Fibroblast of lung (primary cell): ENCODE data around the gene SAMD7. TPM values are rescaled to one million over a fixed set of nuclear protein-coding genes. Genes with fewer than 3 reads are reported as not detected.

Source experiments
- DNase-seq, 2 donors: peaks; one replicate each; pipeline versions ENCODE4 v3.0.0 to v3.0.0-alpha.2; 2010; ENCODE audit warnings: low read depth in 2 of 2
- H2AFZ ChIP-seq: 2 replicates; pipeline ENCODE4 v1.5.1; 2012; ENCODE audit warnings: low read length, control low read depth, inconsistent platforms
- H3K27ac ChIP-seq: 2 replicates; pipeline ENCODE4 v1.5.1; 2011; ENCODE audit warnings: low read length, control low read depth; ENCODE audit not compliant: insufficient read depth
- H3K27me3 ChIP-seq: 2 replicates; pipeline ENCODE4 v1.5.1; 2011; ENCODE audit warnings: mild to moderate bottlenecking, low read length; ENCODE audit not compliant: control insufficient read depth, insufficient read depth
- H3K36me3 ChIP-seq: 2 replicates; pipeline ENCODE4 v1.5.1; 2011; ENCODE audit warnings: low read length; ENCODE audit not compliant: control insufficient read depth, insufficient read depth
- H3K4me1 ChIP-seq: 2 replicates; pipeline ENCODE4 v1.5.1; 2011; ENCODE audit warnings: low read length; ENCODE audit not compliant: control insufficient read depth, insufficient read depth; ENCODE audit errors: extremely low read depth
- H3K4me2 ChIP-seq: 2 replicates; pipeline ENCODE4 v1.5.1; 2011; ENCODE audit warnings: low read length, control low read depth; ENCODE audit not compliant: insufficient read depth; ENCODE audit errors: extremely low read depth
- H3K4me3 ChIP-seq, 4 experiments: fragments of 200-600 bp in 1 of 4; sonication (generic) in 1 of 4; replicated peaks in 1 of 4; 2 replicates each; pipeline ENCODE4 v1.5.1; 2011 to 2016; ENCODE audit warnings: low read length in 4 of 4, low read depth in 3 of 4, mild to moderate bottlenecking in 3 of 4, control low read depth in 2 of 4, inconsistent platforms in 1 of 4, mixed read lengths in 1 of 4; ENCODE audit not compliant: insufficient read depth in 1 of 4; ENCODE audit errors: control extremely low read depth in 1 of 4
- H3K79me2 ChIP-seq: 2 replicates; pipeline ENCODE4 v1.5.1; 2012; ENCODE audit warnings: mild to moderate bottlenecking, low read length, inconsistent platforms; ENCODE audit not compliant: control insufficient read depth, insufficient read depth
- H3K9ac ChIP-seq: 2 replicates; pipeline ENCODE4 v1.5.1; 2011; ENCODE audit warnings: mild to moderate bottlenecking, low read length, control low read depth; ENCODE audit not compliant: insufficient read depth
- H3K9me3 ChIP-seq: 2 replicates; pipeline ENCODE4 v1.5.1; 2012; ENCODE audit warnings: low read depth, low read length; ENCODE audit not compliant: control insufficient read depth, insufficient read depth
- H4K20me1 ChIP-seq: 2 replicates; pipeline ENCODE4 v1.5.1; 2011; ENCODE audit warnings: low read length; ENCODE audit not compliant: control insufficient read depth, insufficient read depth; ENCODE audit errors: extremely low read depth
- CTCF ChIP-seq, 2 donors: IDR thresholded peaks in 1 of 2; conservative IDR thresholded peaks in 1 of 2; 1 replicate in 1 of 2; 2 replicates in 1 of 2; pipeline ENCODE4 v1.5.1; 2011 to 2012; ENCODE audit warnings: low read length in 2 of 2, control low read depth in 1 of 2, inconsistent platforms in 1 of 2, low read depth in 1 of 2, mild to moderate bottlenecking in 1 of 2
- EZH2 ChIP-seq: IDR thresholded peaks from 2 replicates; pipeline ENCODE4 v1.5.1; 2012; ENCODE audit warnings: low read length, control low read depth, mild to moderate bottlenecking; ENCODE audit errors: missing control alignments
- polyA plus RNA-seq, 2 donors: library from polyadenylated mRNA; depleted of rRNA in 1 of 2; stranded (reverse) in 1 of 2; unstranded in 1 of 2; fragments of >200 nt; gene quantifications; 2 replicates each; pipeline ENCODE4 v1.2.1, GENCODE V29; 2011 to 2012; ENCODE audit warnings: missing spikeins in 1 of 2
- total RNA-seq: library from RNA; depleted of rRNA; stranded (reverse); fragments of >200 nt; gene quantifications from 2 replicates; pipeline ENCODE4 v1.2.1, GENCODE V29; 2014

The SAMD7 gene
- total and polyA plus RNA-seq, 2 donors (not counting 1 experiment from before 2014, with no cell fraction given), result not detected

GRCh38 chr3:169939751-169940150, 28.4 kb downstream of the SAMD7 start:
- DNase-seq, result peak in 1 of 2 donors; percentile 15
- Histone ChIP-seq H3K27me3 (no peaks in the 10 kb centered on the region), H3K79me2 (no peaks in the 10 kb centered on the region), H3K9me3 (no peaks in the 10 kb centered on the region), H3K36me3 (no peaks in the 10 kb centered on the region), H3K4me1 (no peaks in the 10 kb centered on the region), H3K27ac (no peak overlapping the region), H4K20me1 (no peaks in the 10 kb centered on the region), H3K9ac (no peak overlapping the region), H3K4me2 (no peak overlapping the region), H2AFZ (no peak overlapping the region), H3K4me3 (no peak overlapping the region)
- TF ChIP-seq CTCF (conservative IDR thresholded peaks at IDR 0.05 in 1 of 2, IDR thresholded peaks at IDR 0.05 in 1 of 2; ENCODE audit: low read depth in 1 of 2, low read length in 2 of 2), result no peak
- no peak for TF ChIP-seq EZH2

- no peaks in the 10 kb centered on the region for H3K79me2 ChIP-seq
- no peak for TF ChIP-seq CTCF (conservative IDR thresholded peaks at IDR 0.05 in 1 of 2, IDR thresholded peaks at IDR 0.05 in 1 of 2; ENCODE audit: low read depth in 1 of 2, low read length in 2 of 2)
- TF ChIP-seq EZH2, result no peak
Observed at GRCh38 chr3:169940470-169941181, 29.3 kb downstream of the SAMD7 start.

GRCh38 chr3:169945313-169945712, 33.9 kb downstream of the SAMD7 start:
- Histone ChIP-seq H3K27me3 (peaks cover 8% of the 10 kb centered on the region), H3K9me3 (no peaks in the 10 kb centered on the region), H3K27ac (no peak overlapping the region), H3K4me1 (no peaks in the 10 kb centered on the region), H3K79me2 (no peaks in the 10 kb centered on the region), H3K4me3 (no peak overlapping the region), H3K36me3 (no peaks in the 10 kb centered on the region), H4K20me1 (no peaks in the 10 kb centered on the region), H3K9ac (no peak overlapping the region), H3K4me2 (no peak overlapping the region), H2AFZ (no peak overlapping the region)
- no peak for DNase-seq
- TF ChIP-seq EZH2 (no peak), CTCF (conservative IDR thresholded peaks at IDR 0.05 in 1 of 2, IDR thresholded peaks at IDR 0.05 in 1 of 2; ENCODE audit: low read depth in 1 of 2, low read length in 2 of 2) (no peak)

More at GRCh38 chr3:169940470-169941181, 29.3 kb downstream of the SAMD7 start:
- H3K9me3 ChIP-seq, result no peaks in the 10 kb centered on the region
- H3K9ac ChIP-seq, result no peak overlapping the region
- DNase-seq, result no peak
- no peaks in the 10 kb centered on the region for H3K27me3 ChIP-seq
- H2AFZ ChIP-seq, result no peak overlapping the region
- H3K4me2 ChIP-seq, result no peak overlapping the region
- H3K27ac ChIP-seq, result no peak overlapping the region
- no peaks in the 10 kb centered on the region for H4K20me1 ChIP-seq
- no peaks in the 10 kb centered on the region for H3K4me1 ChIP-seq
- H3K4me3 ChIP-seq, result no peak overlapping the region
- H3K36me3 ChIP-seq, result no peaks in the 10 kb centered on the region
